ENCODE measurements around the gene BNIP3.

The BNIP3 gene

GRCh38 chr10:131946321-131946751 lies 35.4 kb downstream of the BNIP3 start:
- Histone ChIP-seq H3K9me3 (ENCODE audit: control insufficient read depth, insufficient read depth, low read depth, low read length) (no peaks in the 10 kb centered on the region), H3K4me3 (ENCODE audit: low read depth, low read length) (no peak overlapping the region), H3K36me3 (ENCODE audit: control insufficient read depth in 2 of 2, insufficient read depth in 1 of 2, low read length in 2 of 2) (peaks cover 17 to 93% of the 10 kb centered on the region in 2 experiments), H3K27ac (ENCODE audit: extremely low read depth, low read depth, low read length) (no peak overlapping the region), H3K4me1 (ENCODE audit: control insufficient read depth, insufficient read depth, low read length) (no peaks in the 10 kb centered on the region)
- CTCF ChIA-PET = interaction anchor here (0.9 to 2.8 kb wide), 2 partner anchors 60 to 77 kb away, joined by 5 to 7 read pairs; no protein-coding TSS in a partner anchor
- POLR2A ChIA-PET = no interaction called here
- TF ChIP-seq ZNF548 (tag by site-specific recombination; IDR thresholded peaks at IDR 0.05) (no peak), ZNF416 (tag by site-specific recombination; IDR thresholded peaks at IDR 0.05) (no peak), ZNF654 (tag by site-specific recombination; IDR thresholded peaks at IDR 0.05; ENCODE audit: low read depth) (no peak), ZNF26 (tag by site-specific recombination; IDR thresholded peaks at IDR 0.05) (no peak), ZNF561 (tag by site-specific recombination; IDR thresholded peaks at IDR 0.05; ENCODE audit: borderline replicate concordance) (no peak), ZNF426 (tag by site-specific recombination; IDR thresholded peaks at IDR 0.05) (no peak), ZNF324 (tag by site-specific recombination; IDR thresholded peaks at IDR 0.05) (no peak), SCRT2 (tag by site-specific recombination; IDR thresholded peaks at IDR 0.05) (no peak), KLF1 (tag by site-specific recombination; IDR thresholded peaks at IDR 0.05) (no peak), ZNF16 (tag by site-specific recombination; IDR thresholded peaks at IDR 0.05; ENCODE audit: low read depth) (no peak), ZNF10 (tag by site-specific recombination; IDR thresholded peaks at IDR 0.05) (no peak)
- TF ChIP-seq, protein P1, sequence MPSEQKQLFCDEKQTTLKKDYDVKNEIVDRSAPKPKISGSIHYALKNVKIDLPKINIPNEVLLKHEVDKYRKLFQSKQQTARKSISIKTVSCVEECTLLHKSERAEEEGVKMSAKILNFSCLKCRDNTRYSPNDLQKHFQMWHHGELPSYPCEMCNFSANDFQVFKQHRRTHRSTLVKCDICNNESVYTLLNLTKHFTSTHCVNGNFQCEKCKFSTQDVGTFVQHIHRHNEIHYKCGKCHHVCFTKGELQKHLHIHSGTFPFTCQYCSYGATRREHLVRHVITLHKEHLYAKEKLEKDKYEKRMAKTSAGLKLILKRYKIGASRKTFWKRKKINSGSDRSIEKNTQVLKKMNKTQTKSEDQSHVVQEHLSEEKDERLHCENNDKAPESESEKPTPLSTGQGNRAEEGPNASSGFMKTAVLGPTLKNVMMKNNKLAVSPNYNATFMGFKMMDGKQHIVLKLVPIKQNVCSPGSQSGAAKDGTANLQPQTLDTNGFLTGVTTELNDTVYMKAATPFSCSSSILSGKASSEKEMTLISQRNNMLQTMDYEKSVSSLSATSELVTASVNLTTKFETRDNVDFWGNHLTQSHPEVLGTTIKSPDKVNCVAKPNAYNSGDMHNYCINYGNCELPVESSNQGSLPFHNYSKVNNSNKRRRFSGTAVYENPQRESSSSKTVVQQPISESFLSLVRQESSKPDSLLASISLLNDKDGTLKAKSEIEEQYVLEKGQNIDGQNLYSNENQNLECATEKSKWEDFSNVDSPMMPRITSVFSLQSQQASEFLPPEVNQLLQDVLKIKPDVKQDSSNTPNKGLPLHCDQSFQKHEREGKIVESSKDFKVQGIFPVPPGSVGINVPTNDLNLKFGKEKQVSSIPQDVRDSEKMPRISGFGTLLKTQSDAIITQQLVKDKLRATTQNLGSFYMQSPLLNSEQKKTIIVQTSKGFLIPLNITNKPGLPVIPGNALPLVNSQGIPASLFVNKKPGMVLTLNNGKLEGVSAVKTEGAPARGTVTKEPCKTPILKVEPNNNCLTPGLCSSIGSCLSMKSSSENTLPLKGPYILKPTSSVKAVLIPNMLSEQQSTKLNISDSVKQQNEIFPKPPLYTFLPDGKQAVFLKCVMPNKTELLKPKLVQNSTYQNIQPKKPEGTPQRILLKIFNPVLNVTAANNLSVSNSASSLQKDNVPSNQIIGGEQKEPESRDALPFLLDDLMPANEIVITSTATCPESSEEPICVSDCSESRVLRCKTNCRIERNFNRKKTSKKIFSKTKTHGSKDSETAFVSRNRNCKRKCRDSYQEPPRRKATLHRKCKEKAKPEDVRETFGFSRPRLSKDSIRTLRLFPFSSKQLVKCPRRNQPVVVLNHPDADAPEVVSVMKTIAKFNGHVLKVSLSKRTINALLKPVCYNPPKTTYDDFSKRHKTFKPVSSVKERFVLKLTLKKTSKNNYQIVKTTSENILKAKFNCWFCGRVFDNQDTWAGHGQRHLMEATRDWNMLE (tag by site-specific recombination; conservative IDR thresholded peaks at IDR 0.05; ENCODE audit: low read depth) = no peak

GRCh38 chr10:131944976-131945695 lies 36.6 kb downstream of the BNIP3 start:
- no peaks in the 10 kb centered on the region for H3K4me1 ChIP-seq (ENCODE audit: control insufficient read depth, insufficient read depth, low read length)
- H3K27ac ChIP-seq (ENCODE audit: extremely low read depth, low read depth, low read length) = no peak overlapping the region
- H3K9me3 ChIP-seq (ENCODE audit: control insufficient read depth, insufficient read depth, low read depth, low read length) = no peaks in the 10 kb centered on the region
- peaks cover 20 to 93% of the 10 kb centered on the region in 2 experiments for H3K36me3 ChIP-seq (ENCODE audit: control insufficient read depth in 2 of 2, insufficient read depth in 1 of 2, low read length in 2 of 2)
- POLR2A ChIA-PET = no interaction called here
- CTCF ChIA-PET = interaction anchor here (0.6 to 1.3 kb wide), 5 partner anchors 45 to 78 kb away, joined by 4 to 7 read pairs (median 5); no protein-coding TSS in a partner anchor
- TF ChIP-seq ZNF624 (tag by site-specific recombination; IDR thresholded peaks at IDR 0.05) (no peak), ZNF621 (tag by site-specific recombination; IDR thresholded peaks at IDR 0.05) (no peak)
- TF ChIP-seq, protein P2, sequence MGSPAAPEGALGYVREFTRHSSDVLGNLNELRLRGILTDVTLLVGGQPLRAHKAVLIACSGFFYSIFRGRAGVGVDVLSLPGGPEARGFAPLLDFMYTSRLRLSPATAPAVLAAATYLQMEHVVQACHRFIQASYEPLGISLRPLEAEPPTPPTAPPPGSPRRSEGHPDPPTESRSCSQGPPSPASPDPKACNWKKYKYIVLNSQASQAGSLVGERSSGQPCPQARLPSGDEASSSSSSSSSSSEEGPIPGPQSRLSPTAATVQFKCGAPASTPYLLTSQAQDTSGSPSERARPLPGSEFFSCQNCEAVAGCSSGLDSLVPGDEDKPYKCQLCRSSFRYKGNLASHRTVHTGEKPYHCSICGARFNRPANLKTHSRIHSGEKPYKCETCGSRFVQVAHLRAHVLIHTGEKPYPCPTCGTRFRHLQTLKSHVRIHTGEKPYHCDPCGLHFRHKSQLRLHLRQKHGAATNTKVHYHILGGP (tag by site-specific recombination; IDR thresholded peaks at IDR 0.05) = no peak
- H3K4me3 ChIP-seq (ENCODE audit: low read depth, low read length) = no peak overlapping the region

Data from HEK293 (cell line).